ENCODE data around the gene MATN3. TPM values are rescaled to one million over a fixed set of nuclear protein-coding genes. Genes with fewer than 3 reads are reported as not detected.

The MATN3 gene
- total and polyA plus RNA-seq, 9 of the 15 experiments (the other 6 are each of a cell fraction or from before 2014, with no cell fraction given), result not detected

DNA sequence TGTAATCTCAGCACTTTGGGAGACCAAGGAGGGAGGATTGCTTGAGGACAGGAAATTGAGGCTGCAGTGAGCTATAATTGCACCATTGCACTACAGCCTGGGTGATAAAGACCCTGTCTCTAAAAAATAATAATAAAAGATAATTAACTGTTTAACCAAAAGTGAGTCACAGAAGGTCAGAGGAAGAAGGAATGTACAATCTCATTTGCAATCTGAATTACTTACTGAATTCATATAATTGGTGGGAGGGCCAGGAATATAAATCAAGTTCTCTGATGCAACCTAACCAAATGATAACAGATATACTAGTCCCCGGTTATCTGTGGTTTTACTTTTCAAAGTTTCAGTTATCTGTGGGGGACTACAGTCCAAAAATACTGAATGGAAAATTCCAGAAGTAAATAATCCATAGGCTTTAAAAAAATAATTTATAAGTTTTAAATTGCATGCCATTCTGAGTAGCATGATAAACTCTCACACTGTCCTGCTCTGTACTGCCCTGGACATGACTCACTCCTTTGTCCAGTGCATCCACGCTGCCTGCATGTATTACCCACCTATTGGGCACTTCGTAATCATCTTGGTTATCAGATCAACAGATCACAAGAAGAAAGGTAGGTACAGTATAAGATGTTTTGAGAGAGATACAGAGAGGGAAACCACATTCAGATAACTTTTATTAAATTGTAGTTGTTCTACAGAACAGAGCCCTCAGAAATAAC, 12.8 kb upstream of the MATN3 start:
- FAIRE-seq, result no peak
- ATAC-seq, result no peak
- 41% methylated on average over 3 of the region's 3 CpGs for WGBS (ENCODE audit: insufficient coverage, low coverage, missing lambda C conversion rate)
- H3K36me3 ChIP-seq (ENCODE audit: control insufficient read depth, insufficient read depth, low read length), result peaks cover 11% of the 10 kb centered on the region; the same call in 2 of the 3 replicates
- H3K4me1 ChIP-seq (replicated peaks in 1 of 2; ENCODE audit: control insufficient read depth in 2 of 2, insufficient read depth in 2 of 2, low read length in 2 of 2), result peaks cover 0 to 8% of the 10 kb centered on the region in 2 experiments; a peak in 2 of 5 replicates
- no peaks in the 10 kb centered on the region for H3K27me3 ChIP-seq (ENCODE audit: control insufficient read depth in 2 of 2, insufficient read depth in 2 of 2, low read length in 2 of 2)
- CTCF ChIA-PET (ENCODE audit: low intra/inter-chr PET ratio), result interaction anchor here (0.6 kb wide), 1 partner anchor 68 kb away, joined by 4 read pairs; no protein-coding TSS in a partner anchor
- no peaks in the 10 kb centered on the region for H3K9me1 ChIP-seq (ENCODE audit: control insufficient read depth, insufficient read depth, low read length)
- H3K9ac ChIP-seq (ENCODE audit: insufficient read depth in 1 of 2, low read depth in 2 of 2, low read length in 2 of 2), result no peak overlapping the region
- H3K79me2 ChIP-seq (ENCODE audit: control insufficient read depth, insufficient read depth, low read length), result no peaks in the 10 kb centered on the region
- BruUV-seq (replicated peaks), result no TSS peak
- H4K20me1 ChIP-seq (replicated peaks; ENCODE audit: control insufficient read depth, insufficient read depth, low read length), result no peaks in the 10 kb centered on the region
- H3K4me3 ChIP-seq, result no peak overlapping the region
- no peaks in the 10 kb centered on the region; the same call in 1 of the 2 replicates for H3K9me3 ChIP-seq (replicated peaks; ENCODE audit: control insufficient read depth, insufficient read depth, low read depth, low read length)
- in situ Hi-C loops (cut with MboI) (no loop called here), intact Hi-C loops (cut with micrococcal nuclease) (no loop called here)
- no peak overlapping the region for H3K27ac ChIP-seq (ENCODE audit: extremely low read depth, low read depth, low read length)
- no peak overlapping the region for H3K4me2 ChIP-seq (ENCODE audit: insufficient read depth, low read length)
- no peak overlapping the region for H2AFZ ChIP-seq (ENCODE audit: low read depth, low read length)
- POLR2A ChIA-PET, result no interaction called here
- no peak for DNase-seq (ENCODE audit: extremely low read depth in 1 of 4, low spot score in 3 of 4)
- TF ChIP-seq, protein P1, sequence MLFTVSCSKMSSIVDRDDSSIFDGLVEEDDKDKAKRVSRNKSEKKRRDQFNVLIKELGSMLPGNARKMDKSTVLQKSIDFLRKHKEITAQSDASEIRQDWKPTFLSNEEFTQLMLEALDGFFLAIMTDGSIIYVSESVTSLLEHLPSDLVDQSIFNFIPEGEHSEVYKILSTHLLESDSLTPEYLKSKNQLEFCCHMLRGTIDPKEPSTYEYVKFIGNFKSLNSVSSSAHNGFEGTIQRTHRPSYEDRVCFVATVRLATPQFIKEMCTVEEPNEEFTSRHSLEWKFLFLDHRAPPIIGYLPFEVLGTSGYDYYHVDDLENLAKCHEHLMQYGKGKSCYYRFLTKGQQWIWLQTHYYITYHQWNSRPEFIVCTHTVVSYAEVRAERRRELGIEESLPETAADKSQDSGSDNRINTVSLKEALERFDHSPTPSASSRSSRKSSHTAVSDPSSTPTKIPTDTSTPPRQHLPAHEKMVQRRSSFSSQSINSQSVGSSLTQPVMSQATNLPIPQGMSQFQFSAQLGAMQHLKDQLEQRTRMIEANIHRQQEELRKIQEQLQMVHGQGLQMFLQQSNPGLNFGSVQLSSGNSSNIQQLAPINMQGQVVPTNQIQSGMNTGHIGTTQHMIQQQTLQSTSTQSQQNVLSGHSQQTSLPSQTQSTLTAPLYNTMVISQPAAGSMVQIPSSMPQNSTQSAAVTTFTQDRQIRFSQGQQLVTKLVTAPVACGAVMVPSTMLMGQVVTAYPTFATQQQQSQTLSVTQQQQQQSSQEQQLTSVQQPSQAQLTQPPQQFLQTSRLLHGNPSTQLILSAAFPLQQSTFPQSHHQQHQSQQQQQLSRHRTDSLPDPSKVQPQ (CRISPR knock-in tag; IDR thresholded peaks at IDR 0.05; ENCODE audit: borderline replicate concordance), result no peak
- TF ChIP-seq, protein P2, sequence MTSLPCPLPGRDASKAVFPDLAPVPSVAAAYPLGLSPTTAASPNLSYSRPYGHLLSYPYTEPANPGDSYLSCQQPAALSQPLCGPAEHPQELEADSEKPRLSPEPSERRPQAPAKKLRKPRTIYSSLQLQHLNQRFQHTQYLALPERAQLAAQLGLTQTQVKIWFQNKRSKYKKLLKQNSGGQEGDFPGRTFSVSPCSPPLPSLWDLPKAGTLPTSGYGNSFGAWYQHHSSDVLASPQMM (CRISPR knock-in tag; IDR thresholded peaks at IDR 0.05), result no peak
- TF ChIP-seq, protein P3, sequence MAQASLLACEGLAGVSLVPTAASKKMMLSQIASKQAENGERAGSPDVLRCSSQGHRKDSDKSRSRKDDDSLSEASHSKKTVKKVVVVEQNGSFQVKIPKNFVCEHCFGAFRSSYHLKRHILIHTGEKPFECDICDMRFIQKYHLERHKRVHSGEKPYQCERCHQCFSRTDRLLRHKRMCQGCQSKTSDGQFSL (CRISPR knock-in tag; IDR thresholded peaks at IDR 0.05), result no peak
- TF ChIP-seq, protein P3 (tag; IDR thresholded peaks at IDR 0.05), result no peak
- TF ChIP-seq EHMT2 (IDR thresholded peaks at IDR 0.05) (no peak), ZNF165 (CRISPR knock-in tag; IDR thresholded peaks at IDR 0.05; ENCODE audit: borderline replicate concordance) (no peak), ELF1 (tag; IDR thresholded peaks at IDR 0.05) (no peak), YY1 (IDR thresholded peaks at IDR 0.05; ENCODE audit: borderline replicate concordance in 1 of 3, control insufficient read depth in 1 of 3, extremely low read depth in 1 of 3, insufficient read depth in 3 of 3, insufficient read length in 1 of 3, insufficient replicate concordance in 2 of 3, low read depth in 1 of 3, low read length in 2 of 3) (no peak), ZNF282 (CRISPR knock-in tag; IDR thresholded peaks at IDR 0.05) (no peak), GABPA (tag; conservative IDR thresholded peaks at IDR 0.05; ENCODE audit: low read depth) (no peak), SAFB (IDR thresholded peaks at IDR 0.05; ENCODE audit: borderline replicate concordance, low read depth, low read length) (no peak), ETV1 (tag; conservative IDR thresholded peaks at IDR 0.05; ENCODE audit: low read depth) (no peak), FOS (IDR thresholded peaks at IDR 0.05; ENCODE audit: extremely low read depth, insufficient read length) (no peak), NFRKB (IDR thresholded peaks at IDR 0.05; ENCODE audit: low read depth) (no peak), ZNF436 (CRISPR knock-in tag; IDR thresholded peaks at IDR 0.05) (no peak)
- TF ChIP-seq, protein P4, sequence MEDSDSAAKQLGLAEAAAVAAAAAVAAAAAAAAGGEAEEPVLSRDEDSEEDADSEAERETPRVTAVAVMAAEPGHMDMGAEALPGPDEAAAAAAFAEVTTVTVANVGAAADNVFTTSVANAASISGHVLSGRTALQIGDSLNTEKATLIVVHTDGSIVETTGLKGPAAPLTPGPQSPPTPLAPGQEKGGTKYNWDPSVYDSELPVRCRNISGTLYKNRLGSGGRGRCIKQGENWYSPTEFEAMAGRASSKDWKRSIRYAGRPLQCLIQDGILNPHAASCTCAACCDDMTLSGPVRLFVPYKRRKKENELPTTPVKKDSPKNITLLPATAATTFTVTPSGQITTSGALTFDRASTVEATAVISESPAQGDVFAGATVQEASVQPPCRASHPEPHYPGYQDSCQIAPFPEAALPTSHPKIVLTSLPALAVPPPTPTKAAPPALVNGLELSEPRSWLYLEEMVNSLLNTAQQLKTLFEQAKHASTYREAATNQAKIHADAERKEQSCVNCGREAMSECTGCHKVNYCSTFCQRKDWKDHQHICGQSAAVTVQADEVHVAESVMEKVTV (CRISPR knock-in tag; IDR thresholded peaks at IDR 0.05), result no peak

All from K562 (cell line).